Measurements from ENCODE around the gene HOXD10.

DNA sequence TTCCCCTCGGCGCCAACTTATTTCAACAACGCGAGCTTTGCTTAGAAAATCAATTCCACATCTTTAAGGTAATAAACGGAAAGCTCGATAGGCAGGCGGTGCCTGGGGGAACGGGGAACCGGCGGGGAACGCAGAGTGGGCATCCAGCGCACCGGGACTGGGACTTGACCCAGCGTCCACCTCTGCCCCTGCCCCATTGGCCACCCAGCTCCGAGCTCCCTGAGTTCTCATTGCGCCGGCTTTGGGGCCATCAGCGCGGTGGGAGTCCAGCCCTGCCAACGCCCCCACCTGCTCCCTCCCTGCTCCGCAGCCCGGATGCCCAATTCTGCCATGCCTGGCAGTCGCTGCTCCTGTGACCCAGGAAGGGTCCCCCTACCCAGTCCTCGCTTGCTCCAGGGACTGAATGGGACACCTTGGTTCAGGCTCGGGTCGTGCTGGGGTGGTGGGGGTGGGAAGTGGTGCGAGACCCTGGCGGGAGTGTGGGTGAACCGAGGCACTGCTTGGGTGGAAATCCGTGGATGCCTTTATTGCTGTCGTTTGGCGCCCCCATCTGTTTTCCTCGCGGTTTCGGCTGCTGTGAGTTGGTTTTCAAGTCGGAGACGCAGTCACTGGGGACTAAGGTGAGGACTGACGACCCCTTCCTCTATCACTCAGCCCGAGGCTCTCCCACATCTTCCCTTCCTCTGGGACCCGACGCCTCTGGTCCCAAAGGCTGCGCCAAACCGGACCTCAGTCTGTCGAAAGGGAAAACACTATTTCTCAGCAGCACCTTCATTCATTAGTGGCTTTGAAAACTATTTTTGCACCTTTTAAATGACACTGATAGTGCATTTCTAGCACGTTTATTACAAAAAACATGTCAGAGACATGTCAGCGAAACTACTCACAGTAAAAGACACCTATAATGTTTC, 30.5 kb upstream of the HOXD10 start:
- TF ChIP-seq, protein P1, sequence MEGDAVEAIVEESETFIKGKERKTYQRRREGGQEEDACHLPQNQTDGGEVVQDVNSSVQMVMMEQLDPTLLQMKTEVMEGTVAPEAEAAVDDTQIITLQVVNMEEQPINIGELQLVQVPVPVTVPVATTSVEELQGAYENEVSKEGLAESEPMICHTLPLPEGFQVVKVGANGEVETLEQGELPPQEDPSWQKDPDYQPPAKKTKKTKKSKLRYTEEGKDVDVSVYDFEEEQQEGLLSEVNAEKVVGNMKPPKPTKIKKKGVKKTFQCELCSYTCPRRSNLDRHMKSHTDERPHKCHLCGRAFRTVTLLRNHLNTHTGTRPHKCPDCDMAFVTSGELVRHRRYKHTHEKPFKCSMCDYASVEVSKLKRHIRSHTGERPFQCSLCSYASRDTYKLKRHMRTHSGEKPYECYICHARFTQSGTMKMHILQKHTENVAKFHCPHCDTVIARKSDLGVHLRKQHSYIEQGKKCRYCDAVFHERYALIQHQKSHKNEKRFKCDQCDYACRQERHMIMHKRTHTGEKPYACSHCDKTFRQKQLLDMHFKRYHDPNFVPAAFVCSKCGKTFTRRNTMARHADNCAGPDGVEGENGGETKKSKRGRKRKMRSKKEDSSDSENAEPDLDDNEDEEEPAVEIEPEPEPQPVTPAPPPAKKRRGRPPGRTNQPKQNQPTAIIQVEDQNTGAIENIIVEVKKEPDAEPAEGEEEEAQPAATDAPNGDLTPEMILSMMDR (conservative IDR thresholded peaks at IDR 0.05) = peak; percentile 67
- TF ChIP-seq ZFX (IDR thresholded peaks at IDR 0.05) = no peak
